KOPT-K1 (cell line): ENCODE results near the gene CCDC91.

Source experiments
- H3K27ac ChIP-seq: fragments of 200-600 bp; sonication (generic); 2 replicates; pipeline ENCODE4 v1.5.1; 2016; ENCODE audit warnings: antibody characterized with exemption, mild to moderate bottlenecking, low read depth, low read length; ENCODE audit not compliant: poor library complexity, severe bottlenecking
- H3K36me3 ChIP-seq: fragments of 200-600 bp; sonication (generic); 2 replicates; pipeline ENCODE4 v1.5.1; 2017; ENCODE audit warnings: antibody characterized with exemption, mild to moderate bottlenecking, low read length, moderate library complexity; ENCODE audit not compliant: insufficient read depth
- H3K9me3 ChIP-seq: fragments of 200-600 bp; sonication (generic); 2 replicates; pipeline ENCODE4 v1.5.1; 2017; ENCODE audit warnings: antibody characterized with exemption, low read length, mild to moderate bottlenecking; ENCODE audit not compliant: insufficient read depth, poor library complexity, severe bottlenecking

Gene CCDC91

GRCh38 chr12:28543021-28543890 lies 353.0 kb downstream of the CCDC91 start:
- Histone ChIP-seq H3K9me3 (no peaks in the 10 kb centered on the region), H3K36me3 (no peaks in the 10 kb centered on the region), H3K27ac (peak overlapping the region; percentile 54)

GRCh38 chr12:28550757-28551704 lies 360.8 kb downstream of the CCDC91 start:
- H3K27ac ChIP-seq = no peak overlapping the region
- H3K9me3 ChIP-seq = no peaks in the 10 kb centered on the region
- no peaks in the 10 kb centered on the region for H3K36me3 ChIP-seq

GRCh38 chr12:28552251-28552970 lies 362.2 kb downstream of the CCDC91 start:
- Histone ChIP-seq H3K9me3 (no peaks in the 10 kb centered on the region), H3K36me3 (no peaks in the 10 kb centered on the region), H3K27ac (no peak overlapping the region)

GRCh38 chr12:28555748-28556147 lies 365.5 kb downstream of the CCDC91 start:
- H3K36me3 ChIP-seq = no peaks in the 10 kb centered on the region
- H3K9me3 ChIP-seq = no peaks in the 10 kb centered on the region
- H3K27ac ChIP-seq = no peak overlapping the region

GRCh38 chr12:28558250-28558649 lies 368.0 kb downstream of the CCDC91 start:
- H3K27ac ChIP-seq = no peak overlapping the region
- no peaks in the 10 kb centered on the region for H3K9me3 ChIP-seq
- H3K36me3 ChIP-seq = no peaks in the 10 kb centered on the region

- H3K27ac ChIP-seq = no peak overlapping the region
Measured at GRCh38 chr12:28563286-28563685, 373.0 kb downstream of the CCDC91 start.

GRCh38 chr12:28563936-28564335 lies 373.7 kb downstream of the CCDC91 start:
- H3K27ac ChIP-seq = no peak overlapping the region
- no peaks in the 10 kb centered on the region for H3K9me3 ChIP-seq
- no peaks in the 10 kb centered on the region for H3K36me3 ChIP-seq

More at GRCh38 chr12:28563286-28563685, 373.0 kb downstream of the CCDC91 start:
- Histone ChIP-seq H3K36me3 (no peaks in the 10 kb centered on the region), H3K9me3 (no peaks in the 10 kb centered on the region)

- H3K9me3 ChIP-seq = no peaks in the 10 kb centered on the region
- no peaks in the 10 kb centered on the region for H3K36me3 ChIP-seq
- no peak overlapping the region for H3K27ac ChIP-seq
Measured at GRCh38 chr12:28568118-28568517, 377.9 kb downstream of the CCDC91 start.

GRCh38 chr12:28568704-28569103 lies 378.4 kb downstream of the CCDC91 start:
- H3K9me3 ChIP-seq = no peaks in the 10 kb centered on the region
- H3K36me3 ChIP-seq = no peaks in the 10 kb centered on the region
- H3K27ac ChIP-seq = no peak overlapping the region

- Histone ChIP-seq H3K27ac (no peak overlapping the region), H3K9me3 (no peaks in the 10 kb centered on the region), H3K36me3 (no peaks in the 10 kb centered on the region)
Measured at GRCh38 chr12:28569698-28570411, 379.6 kb downstream of the CCDC91 start.

- Histone ChIP-seq H3K9me3 (no peaks in the 10 kb centered on the region), H3K36me3 (no peaks in the 10 kb centered on the region), H3K27ac (no peak overlapping the region)
Measured at GRCh38 chr12:28570811-28571210, 380.6 kb downstream of the CCDC91 start.

- no peaks in the 10 kb centered on the region for H3K36me3 ChIP-seq
- no peaks in the 10 kb centered on the region for H3K9me3 ChIP-seq
Measured at GRCh38 chr12:28574746-28575592, 384.7 kb downstream of the CCDC91 start.

GRCh38 chr12:28575593-28576205 lies 385.4 kb downstream of the CCDC91 start:
- Histone ChIP-seq H3K36me3 (no peaks in the 10 kb centered on the region), H3K27ac (no peak overlapping the region), H3K9me3 (no peaks in the 10 kb centered on the region)

More at GRCh38 chr12:28574746-28575592, 384.7 kb downstream of the CCDC91 start:
- H3K27ac ChIP-seq = no peak overlapping the region
